COR-L47 (cell line): ENCODE measurements around the gene GOPC.

ENCODE experiments used
- DNase-seq: peaks from one replicate; lab custom pipeline; 2025; lab: John Stamatoyannopoulos, UW

GOPC gene

GRCh38 chr6:117514655-117515054 lies 87.7 kb downstream of the GOPC start:
- DNase-seq, result no peak

- DNase-seq, result no peak
These were observed 88.4 kb downstream of the GOPC start for GRCh38 chr6:117513778-117514365.

GRCh38 chr6:117512987-117513573 lies 89.2 kb downstream of the GOPC start:
- no peak for DNase-seq

- DNase-seq, result no peak
These were observed 90.1 kb downstream of the GOPC start for GRCh38 chr6:117512056-117512828.
